OCI-LY7 (cell line): ENCODE results near the gene EARS2. TPM values are rescaled to one million over a fixed set of nuclear protein-coding genes. Genes with fewer than 3 reads are reported as not detected.
"Not testable (repeated sequence)": the region's sequence is repeated elsewhere in the genome, so short reads cannot be mapped to it uniquely, and the experiment has no call there.

Experiments
- BruUV-seq: library from RNA; stranded (reverse); fragments of 400-500 nt; replicated peaks from 2 replicates; lab custom pipeline; 2021; lab: Mats Ljungman, UMichigan
- CTCF ChIA-PET: fragments of 300-600 bp; sonication (Branson Sonifier 250); formaldehyde crosslinking; loops from one replicate; lab custom pipeline; 2022; ENCODE audit warnings: antibody characterized with exemption; ENCODE audit not compliant: unreplicated experiment; lab: Charles Lee
- POLR2A ChIA-PET: fragments of 300-600 bp; sonication (Branson Sonifier 250); formaldehyde crosslinking; loops from one replicate; lab custom pipeline; 2022; ENCODE audit warnings: antibody characterized with exemption; lab: Charles Lee
- DNase-seq: peaks from one replicate; pipeline ENCODE4 v3.0.0-alpha.2; 2015; ENCODE audit warnings: low spot score
- H2AFZ ChIP-seq: fragments of 200-600 bp; sonication (generic), shearing (Covaris generic); 2 replicates; pipeline ENCODE4 v1.6.1; 2014; ENCODE audit warnings: mild to moderate bottlenecking, antibody characterized with exemption, low read length, moderate library complexity
- H3K27ac ChIP-seq: fragments of 200-600 bp; sonication (generic); 2 replicates; pipeline ENCODE4 v1.5.1; 2014; ENCODE audit warnings: mixed run types, low read depth, mild to moderate bottlenecking, moderate library complexity, low read length, inconsistent platforms; ENCODE audit not compliant: poor library complexity, severe bottlenecking
- H3K36me3 ChIP-seq: fragments of 200-600 bp; sonication (generic); 2 replicates; pipeline ENCODE4 v1.6.1; 2014; ENCODE audit warnings: mild to moderate bottlenecking, antibody characterized with exemption, low read length, moderate library complexity, mixed read lengths; ENCODE audit not compliant: insufficient read depth
- H3K4me1 ChIP-seq: fragments of 200-600 bp; sonication (generic); 2 replicates; pipeline ENCODE4 v1.5.1; 2014; ENCODE audit warnings: mild to moderate bottlenecking, low read length; ENCODE audit not compliant: insufficient read depth, poor library complexity, severe bottlenecking
- H3K4me2 ChIP-seq: fragments of 200-600 bp; sonication (generic); 2 replicates; pipeline ENCODE4 v1.6.1; 2014; ENCODE audit warnings: mild to moderate bottlenecking, low read length
- H3K4me3 ChIP-seq: fragments of 200-600 bp; sonication (generic); 2 replicates; pipeline ENCODE4 v1.5.1; 2014; ENCODE audit warnings: mild to moderate bottlenecking, low read depth, low read length; ENCODE audit not compliant: poor library complexity, severe bottlenecking
- H3K79me2 ChIP-seq: fragments of 200-600 bp; sonication (generic); 2 replicates; pipeline ENCODE4 v1.6.1; 2016; ENCODE audit warnings: low read depth, mild to moderate bottlenecking, low read length, moderate library complexity, mixed read lengths; ENCODE audit not compliant: insufficient read depth
- H3K9me2 ChIP-seq: fragments of 200-600 bp; sonication (generic); 2 replicates; pipeline ENCODE4 v1.6.1; 2016; ENCODE audit warnings: mild to moderate bottlenecking, low read length, mixed read lengths; ENCODE audit not compliant: insufficient read depth
- H3K9me3 ChIP-seq: fragments of 200-600 bp; sonication (generic); 2 replicates; pipeline ENCODE4 v1.6.1; 2014; ENCODE audit warnings: mild to moderate bottlenecking, mixed run types, low read length, mixed read lengths
- H4K20me1 ChIP-seq: fragments of 200-600 bp; sonication (generic); 2 replicates; pipeline ENCODE4 v1.6.1; 2014; ENCODE audit warnings: mild to moderate bottlenecking, antibody characterized with exemption, low read length, moderate library complexity, mixed read lengths; ENCODE audit not compliant: insufficient read depth
- CTCF ChIP-seq: fragments of 200-600 bp; sonication (generic); conservative IDR thresholded peaks from 2 replicates; pipeline ENCODE4 v1.5.1; 2014; ENCODE audit warnings: mild to moderate bottlenecking, antibody characterized with exemption, low read length, moderate library complexity, mixed read lengths
- EZH2phosphoT487 ChIP-seq: fragments of 200-600 bp; sonication (generic); IDR thresholded peaks from 2 replicates; pipeline ENCODE4 v1.6.1; 2018; ENCODE audit warnings: low read depth, borderline replicate concordance, mild to moderate bottlenecking, mixed run types, antibody characterized with exemption, low read length, moderate library complexity, mixed read lengths
- intact Hi-C: fragments of 100-400 bp; cut with micrococcal nuclease; formaldehyde crosslinking; loops from one replicate; pipeline ENCODE4 v1.10.0; 2022; ENCODE audit not compliant: unreplicated experiment
- total RNA-seq, 2 experiments: library from RNA; depleted of rRNA in 1 of 2; stranded (reverse); fragments of >200 nt in 1 of 2; shearing (Covaris generic) in 1 of 2; gene quantifications; 2 replicates each; pipeline ENCODE4 v1.2.3, GENCODE V29; 2014 to 2022

EARS2 gene
- total RNA-seq, 2 experiments from 2014 or later = 38.5 to 42.1 TPM

- Histone ChIP-seq H3K9me3 (peaks cover 4% of the 10 kb centered on the region; the same call in 1 of the 2 replicates), H3K4me3 (no peak overlapping the region), H3K4me2 (peak overlapping the region; percentile 97), H2AFZ (0 out of 2 replicates have a peak overlapping the region, but pooled peaks have one; percentile 4), H3K9me2 (no peaks in the 10 kb centered on the region), H4K20me1 (peaks cover 24% of the 10 kb centered on the region), H3K4me1 (peaks cover 64% of the 10 kb centered on the region), H3K36me3 (peaks cover 38% of the 10 kb centered on the region), H3K27ac (peak overlapping the region; percentile 91), H3K79me2 (peaks cover 41% of the 10 kb centered on the region)
- BruUV-seq = no TSS peak
- POLR2A ChIA-PET = interaction anchor here (0.5 kb wide), 1 partner anchor 27 kb away, joined by 4 read pairs; no protein-coding TSS in a partner anchor
- no peak for TF ChIP-seq EZH2phosphoT487
- TF ChIP-seq CTCF = no peak
- intact Hi-C loops = loop anchor here (10.0 kb wide), 1 partner anchor 353 kb away; no protein-coding TSS in a partner anchor
- CTCF ChIA-PET = no interaction called here
- no peak for DNase-seq
These were observed 45.4 kb downstream of the EARS2 start for GRCh38 chr16:23511731-23512130.

- H3K9me3 ChIP-seq, BruUV-seq, H3K9me2 ChIP-seq, DNase-seq, CTCF ChIA-PET, POLR2A ChIA-PET: not testable (repeated sequence)
- Histone ChIP-seq H3K79me2 (peaks cover 50% of the 10 kb centered on the region), H2AFZ (0 out of 2 replicates have a peak overlapping the region, but pooled peaks have one; percentile 39), H3K36me3 (peaks cover 46% of the 10 kb centered on the region), H3K4me2 (peak overlapping the region; percentile 97), H3K27ac (peak overlapping the region; percentile 91), H3K4me1 (peaks cover 62% of the 10 kb centered on the region), H4K20me1 (peaks cover 30% of the 10 kb centered on the region), H3K4me3 (peak overlapping the region; percentile 99)
- intact Hi-C loops = loop anchor here (10.0 kb wide), 1 partner anchor 354 kb away; no protein-coding TSS in a partner anchor
These were observed 46.3 kb downstream of the EARS2 start for GRCh38 chr16:23510915-23511270.

- Histone ChIP-seq H4K20me1 (peaks cover 34% of the 10 kb centered on the region), H3K9me3 (peaks cover 4% of the 10 kb centered on the region; the same call in 1 of the 2 replicates), H3K4me1 (peaks cover 62% of the 10 kb centered on the region), H3K36me3 (peaks cover 52% of the 10 kb centered on the region), H2AFZ (0 out of 2 replicates have a peak within 1 kb of the TSS, but pooled peaks have one; percentile 39), H3K27ac (peak within 1 kb of the TSS; percentile 91), H3K9me2 (no peaks in the 10 kb centered on the region), H3K4me3 (peak within 1 kb of the TSS; percentile 99), H3K4me2 (peak within 1 kb of the TSS; percentile 97), H3K79me2 (peaks cover 55% of the 10 kb centered on the region)
- POLR2A ChIA-PET = interaction anchor here (1.7 to 1.8 kb wide), 2 partner anchors 8 to 10 kb away, joined by 5 to 7 read pairs; no protein-coding TSS in a partner anchor
- no peak for TF ChIP-seq CTCF
- no peak for TF ChIP-seq EZH2phosphoT487
- TSS peak; percentile 92 for BruUV-seq
- DNase-seq = peak; percentile 91
- CTCF ChIA-PET = no interaction called here
- intact Hi-C loops = loop anchor here (10.0 kb wide), 1 partner anchor 354 kb away; no protein-coding TSS in a partner anchor
These were observed 46.8 kb downstream of the EARS2 start, which contains the start of gene GGA2 for GRCh38 chr16:23510164-23510914. Gene GGA2, minus strand, starts transcription at chr16:23510494. Its CDS starts 83 bp downstream, at chr16:23510411.
